ENCODE data around the gene TDG.

GRCh38 chr12:103936679-103937078 is 29.0 kb upstream of the TDG start:
- no peak for TF ChIP-seq CTCF (IDR thresholded peaks at IDR 0.05; ENCODE audit: low read depth, low read length)
- TF ChIP-seq EZH2phosphoT487 (IDR thresholded peaks at IDR 0.05; ENCODE audit: low read depth) = no peak
